SJCRH30 (cell line): ENCODE data around the gene ELK3. TPM values are rescaled to one million over a fixed set of nuclear protein-coding genes. Genes with fewer than 3 reads are reported as not detected.

Source experiments
- DNase-seq, 2 experiments: peaks; one replicate each; pipeline ENCODE4 v3.0.0-alpha.2; 2015 to 2020
- H3K27ac ChIP-seq: fragments of 250-450 bp; sonication (Bioruptor Pico); 2 replicates; pipeline ENCODE4 v1.5.1; 2020; ENCODE audit warnings: mild to moderate bottlenecking, moderate library complexity
- H3K27me3 ChIP-seq: fragments of 250-450 bp; sonication (Bioruptor Pico); 2 replicates; pipeline ENCODE4 v1.5.1; 2020; ENCODE audit warnings: mild to moderate bottlenecking, moderate library complexity
- H3K36me3 ChIP-seq: fragments of 250-450 bp; sonication (Bioruptor Pico); 2 replicates; pipeline ENCODE4 v1.5.1; 2020; ENCODE audit warnings: mild to moderate bottlenecking, moderate library complexity
- H3K4me1 ChIP-seq: fragments of 250-450 bp; sonication (Bioruptor Pico); 2 replicates; pipeline ENCODE4 v1.5.1; 2020; ENCODE audit warnings: mild to moderate bottlenecking, moderate library complexity
- H3K4me3 ChIP-seq: fragments of 250-450 bp; sonication (Bioruptor Pico); 2 replicates; pipeline ENCODE4 v1.5.1; 2020; ENCODE audit warnings: mild to moderate bottlenecking, moderate library complexity
- H3K9me3 ChIP-seq: fragments of 250-450 bp; sonication (Bioruptor Pico); replicated peaks from 2 replicates; pipeline ENCODE4 v1.5.1; 2020; ENCODE audit warnings: mild to moderate bottlenecking, moderate library complexity
- total RNA-seq: library from RNA; depleted of rRNA; stranded (reverse); fragments of >200 nt; shearing (Covaris generic); gene quantifications from 2 replicates; pipeline ENCODE4 v1.2.3, GENCODE V29; 2014

ELK3 gene
- total RNA-seq, 1 experiment from 2014 or later, result 31.8 TPM

DNA sequence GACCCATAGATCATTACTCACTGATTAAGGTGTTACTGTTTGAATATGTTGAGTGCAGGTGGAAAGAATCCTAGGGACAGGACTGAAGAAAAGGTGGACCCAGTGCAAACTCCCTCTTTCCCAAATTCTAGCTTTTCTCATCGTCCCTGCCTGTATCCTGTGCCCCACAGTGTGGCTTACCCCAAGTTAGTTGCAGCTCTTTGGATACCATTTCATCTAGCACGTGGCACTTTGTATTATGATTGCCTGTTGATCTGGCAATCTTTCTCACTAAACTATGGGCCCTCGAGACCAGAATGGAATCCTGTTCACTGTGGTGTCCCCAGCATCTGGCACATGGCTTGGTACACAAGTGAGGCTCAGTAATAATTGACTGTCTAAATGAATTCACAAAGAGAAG, 66.5 kb downstream of the ELK3 start:
- Histone ChIP-seq H3K4me1 (peaks cover 11% of the 10 kb centered on the region), H3K27me3 (no peaks in the 10 kb centered on the region), H3K4me3 (no peak overlapping the region), H3K36me3 (peaks cover 27% of the 10 kb centered on the region), H3K27ac (no peak overlapping the region), H3K9me3 (no peaks in the 10 kb centered on the region)
- DNase-seq, result no peak

DNA sequence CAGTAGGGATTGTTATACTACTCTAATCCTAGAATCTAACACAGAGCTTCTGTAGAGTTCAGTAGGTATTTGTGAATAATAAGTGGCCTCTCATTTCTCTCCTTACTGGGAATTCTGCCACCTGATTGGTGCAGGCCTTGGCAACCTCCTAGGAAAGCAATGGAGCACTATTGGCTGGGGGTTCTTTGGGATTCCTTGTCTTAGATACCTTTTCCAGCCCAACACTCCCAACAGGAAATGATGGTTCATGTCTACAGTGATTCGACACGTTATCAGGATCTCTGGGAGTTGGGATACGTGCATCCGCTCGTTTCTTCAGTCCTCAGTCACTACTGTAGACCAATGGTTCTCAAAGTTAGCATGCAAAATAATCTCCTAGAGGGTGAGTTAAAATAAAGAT, 67.4 kb downstream of the ELK3 start:
- DNase-seq, result no peak
- Histone ChIP-seq H3K27me3 (no peaks in the 10 kb centered on the region), H3K27ac (no peak overlapping the region), H3K4me3 (no peak overlapping the region), H3K9me3 (no peaks in the 10 kb centered on the region), H3K4me1 (peaks cover 11% of the 10 kb centered on the region), H3K36me3 (peaks cover 35% of the 10 kb centered on the region)

DNA sequence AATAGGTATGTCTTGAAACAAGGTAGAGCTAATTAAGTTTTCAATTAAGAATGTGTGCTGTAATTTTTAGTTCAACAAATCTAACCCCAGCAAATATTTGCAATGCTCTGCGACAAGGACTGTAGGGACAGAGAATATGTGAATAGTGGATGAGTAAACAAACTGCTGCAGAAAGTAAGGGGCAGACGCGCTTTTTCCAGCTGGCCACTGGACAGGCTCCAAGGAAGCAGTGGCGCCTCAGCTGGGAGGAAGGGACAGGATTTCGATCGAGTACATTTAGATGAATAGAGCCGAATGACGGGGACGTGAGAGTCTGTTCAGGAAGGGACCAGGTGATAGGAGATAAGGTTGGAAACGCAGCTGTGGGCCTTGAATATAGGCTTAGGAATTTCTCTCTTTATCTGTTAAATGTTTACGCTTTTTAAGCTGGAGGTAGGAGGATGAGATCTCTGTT, 69.3 kb downstream of the ELK3 start:
- no peak for DNase-seq
- H3K36me3 ChIP-seq, result peaks cover 51% of the 10 kb centered on the region
- H3K4me3 ChIP-seq, result no peak overlapping the region
- no peaks in the 10 kb centered on the region for H3K27me3 ChIP-seq
- no peak overlapping the region for H3K27ac ChIP-seq
- H3K4me1 ChIP-seq, result peaks cover 4% of the 10 kb centered on the region; the same call in 1 of the 2 replicates
- H3K9me3 ChIP-seq, result no peaks in the 10 kb centered on the region

DNA sequence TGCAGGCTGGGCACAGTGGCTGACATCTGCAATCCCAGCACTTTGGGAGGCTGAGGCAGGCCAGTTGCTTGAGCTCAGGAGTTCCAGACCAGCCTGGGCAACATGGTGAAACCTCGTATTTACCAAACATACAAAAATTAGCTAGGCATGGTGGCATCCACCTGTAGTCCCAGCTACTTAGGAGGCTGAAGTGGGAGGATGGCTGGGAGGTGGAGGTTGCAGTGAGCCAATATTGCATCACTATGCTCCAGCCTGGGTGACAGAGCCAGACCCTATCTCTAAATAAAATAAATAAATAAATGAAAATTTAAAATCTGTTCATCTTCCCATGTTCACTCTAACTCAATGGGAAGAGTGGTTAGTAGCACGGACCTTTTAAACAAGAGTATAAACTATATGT, 71.2 kb downstream of the ELK3 start:
- DNase-seq, result no peak
- no peak overlapping the region for H3K27ac ChIP-seq
- no peaks in the 10 kb centered on the region for H3K4me1 ChIP-seq
- peaks cover 58% of the 10 kb centered on the region for H3K36me3 ChIP-seq
- no peaks in the 10 kb centered on the region for H3K27me3 ChIP-seq
- H3K9me3 ChIP-seq, result no peaks in the 10 kb centered on the region
- H3K4me3 ChIP-seq, result no peak overlapping the region

DNA sequence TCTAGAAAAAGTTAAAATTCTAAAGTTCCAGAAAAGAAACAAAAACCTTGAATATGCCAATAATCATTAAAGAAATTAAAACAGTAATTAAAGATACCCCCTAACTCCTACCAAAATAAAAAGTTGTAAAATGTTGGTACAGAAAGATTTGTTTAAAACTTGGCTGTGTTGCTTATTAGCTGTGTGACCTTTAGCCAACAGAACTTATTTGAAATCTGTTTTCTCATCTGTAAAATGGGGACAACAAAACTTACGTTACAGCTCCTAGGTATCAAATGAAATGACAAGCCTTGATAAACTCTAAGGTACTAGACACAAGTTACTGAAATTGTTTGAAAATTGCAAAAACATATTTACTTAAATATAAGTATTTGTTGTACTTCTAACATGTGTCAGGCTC, 71.7 kb downstream of the ELK3 start:
- H3K9me3 ChIP-seq, result no peaks in the 10 kb centered on the region
- DNase-seq, result no peak
- no peak overlapping the region for H3K4me3 ChIP-seq
- peaks cover 56% of the 10 kb centered on the region for H3K36me3 ChIP-seq
- no peaks in the 10 kb centered on the region for H3K4me1 ChIP-seq
- no peaks in the 10 kb centered on the region for H3K27me3 ChIP-seq
- no peak overlapping the region for H3K27ac ChIP-seq

DNA sequence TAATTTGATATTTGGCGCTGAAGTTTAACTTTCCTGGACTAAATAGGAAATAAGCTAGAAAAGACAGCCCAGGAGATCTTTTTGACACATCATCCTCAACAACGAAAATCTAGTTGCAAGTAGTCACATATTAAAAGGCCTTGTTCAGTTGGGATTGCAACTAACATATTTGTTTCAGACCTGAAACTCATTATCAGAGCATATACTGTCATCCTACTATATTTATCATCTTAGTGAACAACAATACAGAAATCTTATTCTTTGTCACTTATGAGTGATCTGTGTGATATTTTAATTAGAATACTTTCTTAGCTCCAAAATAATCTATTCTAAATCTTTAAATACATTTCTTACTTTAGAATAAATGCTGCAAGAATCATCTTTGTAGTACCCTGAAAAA, 72.1 kb downstream of the ELK3 start:
- Histone ChIP-seq H3K4me1 (no peaks in the 10 kb centered on the region), H3K27me3 (no peaks in the 10 kb centered on the region), H3K4me3 (no peak overlapping the region), H3K27ac (no peak overlapping the region), H3K9me3 (no peaks in the 10 kb centered on the region), H3K36me3 (peaks cover 57% of the 10 kb centered on the region)
- DNase-seq, result no peak

DNA sequence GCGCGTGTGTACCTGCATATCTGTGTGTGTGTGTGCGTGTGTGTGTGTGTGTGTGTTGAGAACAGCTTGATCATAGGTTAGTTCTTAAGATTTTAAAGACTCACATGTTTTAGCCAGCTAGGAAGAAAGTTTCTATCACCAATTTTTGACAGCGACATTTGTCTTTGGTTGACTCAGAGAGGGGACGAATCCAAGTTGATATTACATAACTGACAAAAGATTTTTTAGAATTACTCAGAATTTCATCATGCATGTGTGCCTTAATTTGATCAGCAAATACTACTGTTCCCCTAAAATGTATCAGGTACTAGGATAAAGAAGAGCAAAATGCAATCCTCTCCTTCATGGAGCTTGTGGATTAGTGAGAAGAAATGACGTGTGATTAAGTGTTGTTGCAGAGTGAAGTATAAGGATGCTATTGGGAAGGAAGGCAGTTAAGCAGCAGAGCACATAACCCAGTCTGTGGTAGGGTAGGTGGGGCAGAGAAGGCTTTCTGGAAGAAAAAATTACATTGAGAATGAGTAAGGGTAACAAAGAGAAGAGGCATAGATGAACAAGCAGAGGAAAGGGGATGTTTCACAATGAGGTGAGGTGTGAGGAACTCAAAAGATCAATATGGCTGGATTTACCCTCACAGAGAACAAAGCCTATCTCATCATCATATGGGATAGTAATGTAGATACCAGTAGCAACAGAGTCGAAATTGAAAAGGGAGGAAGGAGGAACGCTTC, 77.5 kb downstream of the ELK3 start:
- H3K27ac ChIP-seq, result no peak overlapping the region
- H3K4me1 ChIP-seq, result no peaks in the 10 kb centered on the region
- H3K27me3 ChIP-seq, result no peaks in the 10 kb centered on the region
- H3K4me3 ChIP-seq, result no peak overlapping the region
- DNase-seq, result no peak
- no peaks in the 10 kb centered on the region for H3K9me3 ChIP-seq
- H3K36me3 ChIP-seq, result peaks cover 44% of the 10 kb centered on the region

DNA sequence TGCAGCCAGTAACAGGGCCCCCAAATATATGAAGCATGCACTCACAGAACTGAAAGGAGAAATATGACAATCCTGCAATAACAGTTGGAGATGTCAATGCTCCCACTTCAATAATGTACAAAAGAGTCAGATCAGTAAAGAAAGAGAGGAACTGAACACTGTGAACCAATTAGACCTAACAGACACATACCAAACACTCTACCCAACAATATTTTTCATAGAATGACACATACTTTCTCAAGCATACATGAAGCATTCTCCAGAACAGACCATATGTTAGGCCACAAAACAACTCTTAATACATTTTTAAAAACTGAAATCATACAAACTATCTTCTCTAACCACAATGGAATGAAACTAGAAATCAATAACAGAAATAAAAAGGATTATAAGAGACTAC, 80.2 kb downstream of the ELK3 start:
- Histone ChIP-seq H3K27ac (no peak overlapping the region), H3K9me3 (no peaks in the 10 kb centered on the region), H3K4me1 (no peaks in the 10 kb centered on the region), H3K36me3 (peaks cover 28% of the 10 kb centered on the region), H3K27me3 (no peaks in the 10 kb centered on the region), H3K4me3 (no peak overlapping the region)
- DNase-seq, result no peak

DNA sequence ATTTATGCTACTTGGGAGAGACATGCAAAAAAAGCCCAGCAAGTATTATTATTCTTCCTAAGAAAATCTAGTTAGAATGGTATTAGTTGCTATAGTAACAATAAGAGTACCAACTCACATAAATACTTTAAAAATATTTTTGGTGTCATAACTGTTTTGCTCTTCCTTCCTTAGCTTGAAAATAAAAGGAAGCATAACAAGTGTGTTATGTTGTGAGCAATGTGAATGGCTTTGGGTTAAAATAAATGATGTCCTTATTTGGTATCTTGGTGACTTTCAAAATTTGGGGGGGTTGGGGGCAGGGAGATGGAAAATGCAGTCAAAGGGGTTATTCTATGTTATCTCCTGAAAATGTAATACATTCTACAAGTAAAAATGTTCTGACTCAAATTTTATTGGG, 91.0 kb downstream of the ELK3 start:
- peaks cover 15% of the 10 kb centered on the region; the same call in 1 of the 2 replicates for H3K36me3 ChIP-seq

DNA sequence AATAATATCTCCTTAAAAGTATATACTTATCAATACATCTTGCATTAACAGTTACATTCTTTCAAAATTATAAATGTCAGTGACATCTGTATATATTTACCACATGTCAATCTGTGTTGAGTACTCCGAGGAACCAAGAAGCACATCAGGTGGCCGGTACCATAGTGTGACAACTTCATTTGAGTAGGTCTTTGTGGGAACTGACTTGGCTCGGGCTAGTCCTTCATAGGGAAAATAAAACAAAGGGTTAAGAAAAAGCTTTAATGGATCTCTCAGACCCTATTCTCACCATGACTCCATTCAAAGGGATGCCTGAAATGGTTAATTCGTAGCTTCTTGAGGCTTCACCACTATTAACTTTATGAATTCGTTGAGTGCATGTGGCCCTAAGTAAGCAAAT, 94.9 kb downstream of the ELK3 start:
- H3K36me3 ChIP-seq, result peaks cover 9% of the 10 kb centered on the region; the same call in 1 of the 2 replicates
- no peak for DNase-seq
- H3K4me1 ChIP-seq, result no peaks in the 10 kb centered on the region
- no peaks in the 10 kb centered on the region for H3K27me3 ChIP-seq
- no peaks in the 10 kb centered on the region for H3K9me3 ChIP-seq
- no peak overlapping the region for H3K27ac ChIP-seq
- no peak overlapping the region for H3K4me3 ChIP-seq

More for the DNA sequence above, 91.0 kb downstream of the ELK3 start:
- Histone ChIP-seq H3K4me3 (no peak overlapping the region), H3K4me1 (no peaks in the 10 kb centered on the region), H3K9me3 (no peaks in the 10 kb centered on the region), H3K27ac (no peak overlapping the region), H3K27me3 (no peaks in the 10 kb centered on the region)
- no peak for DNase-seq

DNA sequence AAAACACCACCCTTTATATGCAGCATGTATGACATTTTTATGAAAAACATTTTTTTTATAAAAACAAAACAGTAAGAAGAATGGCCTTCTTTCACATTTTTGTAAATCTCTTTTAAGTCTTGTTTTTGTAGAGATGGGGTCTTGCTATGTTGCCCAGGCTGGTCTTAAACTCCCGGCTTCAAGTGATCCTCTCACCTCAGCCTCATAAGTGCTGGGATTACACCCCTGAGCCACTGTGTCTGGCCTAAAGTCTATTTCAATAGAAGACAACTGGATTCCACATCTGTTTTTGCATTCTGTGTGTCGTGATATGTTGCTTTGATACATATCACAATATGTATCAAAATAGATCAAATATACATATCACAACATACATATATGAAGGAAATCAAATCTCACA, 98.9 kb downstream of the ELK3 start:
- no peak for DNase-seq
- Histone ChIP-seq H3K4me1 (0 out of 2 replicates have a peak, but pooled peaks cover 4% of the 10 kb centered on the region), H3K9me3 (no peaks in the 10 kb centered on the region), H3K27me3 (no peaks in the 10 kb centered on the region), H3K27ac (no peak overlapping the region), H3K36me3 (peaks cover 4% of the 10 kb centered on the region; the same call in 1 of the 2 replicates), H3K4me3 (no peak overlapping the region)

DNA sequence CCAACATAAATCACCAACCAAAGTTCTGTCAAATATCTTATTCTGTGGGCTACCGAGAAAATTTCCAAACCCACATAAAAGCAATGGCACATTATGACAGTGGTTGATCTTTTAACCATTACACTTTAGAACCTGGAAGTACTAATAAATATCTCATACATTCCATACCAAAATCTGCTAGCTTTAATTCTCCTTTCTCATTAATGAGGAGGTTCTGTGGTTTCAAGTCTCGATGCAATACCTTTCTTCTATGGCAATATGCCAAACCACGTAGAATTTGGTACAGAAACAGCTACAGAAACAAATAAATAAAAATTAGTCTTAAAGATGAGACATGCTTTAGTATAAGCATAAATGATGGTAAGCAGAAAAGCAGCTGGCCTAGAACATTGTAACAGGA, 100.7 kb downstream of the ELK3 start:
- Histone ChIP-seq H3K36me3 (peaks cover 12% of the 10 kb centered on the region), H3K27me3 (no peaks in the 10 kb centered on the region), H3K4me1 (0 out of 2 replicates have a peak, but pooled peaks cover 4% of the 10 kb centered on the region), H3K4me3 (no peak overlapping the region), H3K9me3 (no peaks in the 10 kb centered on the region), H3K27ac (no peak overlapping the region)
- DNase-seq, result peak in 1 of 2 experiments; percentile 26

DNA sequence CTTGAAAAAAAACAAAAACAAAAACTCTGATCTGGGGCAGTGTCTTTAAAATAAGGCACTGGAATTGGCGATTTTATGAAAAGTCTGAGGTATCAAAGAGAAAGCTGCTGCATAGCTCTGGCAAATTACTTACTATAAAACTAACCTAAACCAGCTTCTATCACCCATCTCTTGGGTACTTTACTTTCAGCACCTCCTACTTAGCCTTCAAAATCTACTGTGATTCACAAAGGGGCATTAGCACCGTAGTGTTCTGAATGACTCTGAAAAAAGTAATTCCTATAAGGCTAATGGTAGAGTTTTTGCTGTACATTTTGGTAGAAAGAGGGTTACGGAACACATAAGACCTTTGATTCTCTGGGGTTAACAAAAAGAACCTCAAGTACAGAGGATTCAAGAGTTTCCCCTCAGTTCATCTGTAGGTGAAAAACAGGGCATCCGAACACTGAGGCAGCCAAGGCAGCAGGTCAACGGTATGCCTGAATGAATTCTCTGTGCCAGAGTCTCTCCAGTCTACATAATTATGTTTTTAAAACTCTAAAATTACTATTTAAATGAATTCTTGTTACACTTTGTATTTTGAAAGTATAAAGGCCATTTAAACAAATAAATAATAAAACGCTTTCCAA, 101.5 kb downstream of the ELK3 start:
- H3K9me3 ChIP-seq, result no peaks in the 10 kb centered on the region
- no peaks in the 10 kb centered on the region for H3K27me3 ChIP-seq
- no peak for DNase-seq
- 0 out of 2 replicates have a peak, but pooled peaks cover 4% of the 10 kb centered on the region for H3K4me1 ChIP-seq
- peaks cover 15% of the 10 kb centered on the region for H3K36me3 ChIP-seq
- no peak overlapping the region for H3K27ac ChIP-seq
- H3K4me3 ChIP-seq, result no peak overlapping the region

DNA sequence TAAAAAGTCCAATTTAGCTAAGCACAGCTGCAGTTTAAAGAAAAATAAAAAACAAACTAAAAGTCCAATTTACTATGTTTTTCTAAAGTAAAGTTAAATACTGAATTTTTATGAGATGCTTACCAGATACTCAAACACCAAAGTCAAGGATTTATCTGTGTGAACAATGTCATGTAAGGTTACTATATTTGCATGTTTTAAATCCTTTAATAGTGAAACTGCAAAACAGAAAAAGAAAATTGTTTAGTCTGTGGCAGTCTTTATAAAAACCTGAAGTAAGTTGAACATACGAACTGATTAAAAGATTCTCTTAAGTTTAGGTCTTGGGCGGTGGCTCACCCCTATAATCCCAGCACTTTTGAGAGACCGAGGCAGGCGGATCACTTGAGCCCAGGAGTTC, 103.3 kb downstream of the ELK3 start:
- DNase-seq, result no peak
- H3K36me3 ChIP-seq, result peaks cover 15% of the 10 kb centered on the region
- no peak overlapping the region for H3K27ac ChIP-seq
- H3K4me1 ChIP-seq, result 0 out of 2 replicates have a peak, but pooled peaks cover 4% of the 10 kb centered on the region
- H3K9me3 ChIP-seq, result no peaks in the 10 kb centered on the region
- H3K27me3 ChIP-seq, result no peaks in the 10 kb centered on the region
- H3K4me3 ChIP-seq, result no peak overlapping the region

DNA sequence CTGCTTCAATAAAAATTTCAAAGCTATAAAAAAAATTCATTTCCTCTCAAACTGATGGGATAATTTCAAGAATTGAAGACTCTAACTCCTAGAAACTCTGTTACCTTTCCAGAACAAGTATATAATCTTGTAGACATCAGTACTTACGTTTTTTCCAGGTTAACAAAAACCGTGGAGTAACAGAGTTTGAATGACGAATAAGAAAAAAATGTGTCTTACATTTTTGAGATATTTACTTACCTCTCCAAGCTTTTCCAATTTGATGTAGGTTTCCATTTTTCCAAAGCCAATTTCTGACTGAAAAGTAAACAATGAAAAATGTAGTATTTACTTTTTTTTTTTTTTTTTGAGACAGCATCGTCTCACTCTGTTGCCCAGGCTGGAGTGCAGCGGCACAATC, 105.9 kb downstream of the ELK3 start:
- no peaks in the 10 kb centered on the region for H3K27me3 ChIP-seq
- H3K27ac ChIP-seq, result no peak overlapping the region
- H3K4me3 ChIP-seq, result no peak overlapping the region
- no peaks in the 10 kb centered on the region for H3K9me3 ChIP-seq
- no peak for DNase-seq
- peaks cover 11% of the 10 kb centered on the region for H3K36me3 ChIP-seq
- H3K4me1 ChIP-seq, result 0 out of 2 replicates have a peak, but pooled peaks cover under 1% of the 10 kb centered on the region
